GM21737 (cell line): ENCODE measurements around the gene GGTA1.

Source experiments
- ATAC-seq: cut with Tn5 transposase; IDR thresholded peaks from one replicate; pipeline ENCODE4 v1.9.1; 2021; ENCODE audit warnings: mild to moderate bottlenecking, moderate library complexity; ENCODE audit not compliant: unreplicated experiment

GGTA1 gene

GRCh38 chr9:121424024-121424432 lies 75.6 kb downstream of the GGTA1 start:
- ATAC-seq, result no peak

DNA sequence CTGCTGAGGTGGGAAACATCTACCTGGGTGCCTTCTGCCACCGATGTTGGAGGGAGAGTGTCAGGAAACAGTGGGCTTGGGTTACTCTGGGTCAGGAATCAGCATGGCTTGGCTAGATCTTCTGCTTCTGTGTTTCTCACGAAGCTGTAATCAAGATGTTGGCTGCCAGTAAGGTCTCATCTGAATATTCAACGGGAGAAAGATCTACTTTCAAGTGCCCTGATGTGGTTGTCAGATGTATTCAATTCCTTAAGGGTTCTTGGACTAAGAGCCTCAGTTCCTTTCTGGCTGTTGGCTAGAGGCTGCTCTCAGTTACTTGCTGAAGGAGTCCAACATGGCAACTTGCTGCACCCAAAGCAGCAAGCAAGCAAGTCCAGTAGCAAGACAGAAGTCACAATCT lies 87.7 kb downstream of the GGTA1 start:
- ATAC-seq, result no peak

DNA sequence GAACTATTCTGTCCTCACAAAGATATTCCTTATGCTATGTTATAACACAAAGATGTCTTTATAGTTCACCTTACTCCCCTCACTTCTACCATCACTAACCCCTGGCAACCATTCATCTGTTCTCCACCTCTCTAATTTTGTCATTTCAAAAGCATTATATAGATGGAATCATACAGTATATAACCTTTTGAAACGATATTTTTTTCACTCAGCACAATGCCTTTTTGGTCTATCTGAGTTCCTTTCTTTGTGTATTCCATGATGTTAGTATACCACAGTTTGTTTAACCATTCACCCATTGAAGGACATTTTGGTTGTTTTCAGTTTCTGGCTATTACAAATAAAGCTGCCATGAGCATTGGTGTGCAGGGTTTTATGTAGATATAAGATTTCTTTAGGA lies 93.7 kb downstream of the GGTA1 start:
- no peak for ATAC-seq
